GM12873 (cell line): Measurements from ENCODE around the gene PCDH7.

Experiments
- TF ChIP-seq, protein P1 (sequence below): IDR thresholded peaks from 2 replicates; pipeline ENCODE4 v1.5.1; 2012; ENCODE audit warnings: low read depth, mild to moderate bottlenecking, moderate library complexity, low read length, control low read depth; ENCODE audit not compliant: insufficient read depth; ENCODE audit errors: missing control alignments

PCDH7 gene

DNA sequence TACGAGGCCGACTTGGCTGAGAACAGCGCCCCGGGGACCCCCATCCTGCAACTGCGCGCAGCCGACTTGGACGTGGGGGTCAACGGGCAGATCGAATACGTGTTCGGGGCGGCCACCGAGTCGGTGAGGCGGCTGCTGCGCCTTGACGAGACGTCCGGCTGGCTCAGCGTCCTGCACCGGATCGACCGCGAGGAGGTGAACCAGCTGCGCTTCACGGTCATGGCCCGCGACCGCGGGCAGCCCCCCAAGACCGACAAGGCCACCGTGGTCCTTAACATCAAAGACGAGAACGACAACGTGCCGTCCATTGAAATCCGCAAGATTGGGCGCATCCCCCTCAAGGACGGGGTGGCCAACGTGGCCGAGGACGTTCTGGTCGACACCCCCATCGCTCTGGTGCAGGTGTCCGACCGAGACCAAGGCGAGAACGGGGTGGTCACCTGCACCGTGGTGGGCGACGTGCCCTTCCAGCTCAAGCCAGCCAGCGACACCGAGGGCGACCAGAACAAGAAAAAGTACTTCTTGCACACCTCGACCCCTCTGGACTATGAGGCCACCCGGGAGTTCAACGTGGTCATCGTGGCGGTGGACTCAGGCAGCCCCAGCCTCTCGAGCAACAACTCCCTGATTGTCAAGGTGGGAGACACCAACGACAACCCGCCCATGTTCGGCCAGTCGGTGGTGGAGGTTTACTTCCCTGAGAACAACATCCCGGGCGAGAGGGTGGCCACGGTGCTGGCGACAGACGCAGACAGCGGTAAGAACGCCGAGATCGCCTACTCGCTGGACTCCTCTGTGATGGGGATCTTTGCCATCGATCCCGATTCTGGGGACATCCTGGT lies 2.4 kb downstream of the PCDH7 start:
- TF ChIP-seq, protein P1, sequence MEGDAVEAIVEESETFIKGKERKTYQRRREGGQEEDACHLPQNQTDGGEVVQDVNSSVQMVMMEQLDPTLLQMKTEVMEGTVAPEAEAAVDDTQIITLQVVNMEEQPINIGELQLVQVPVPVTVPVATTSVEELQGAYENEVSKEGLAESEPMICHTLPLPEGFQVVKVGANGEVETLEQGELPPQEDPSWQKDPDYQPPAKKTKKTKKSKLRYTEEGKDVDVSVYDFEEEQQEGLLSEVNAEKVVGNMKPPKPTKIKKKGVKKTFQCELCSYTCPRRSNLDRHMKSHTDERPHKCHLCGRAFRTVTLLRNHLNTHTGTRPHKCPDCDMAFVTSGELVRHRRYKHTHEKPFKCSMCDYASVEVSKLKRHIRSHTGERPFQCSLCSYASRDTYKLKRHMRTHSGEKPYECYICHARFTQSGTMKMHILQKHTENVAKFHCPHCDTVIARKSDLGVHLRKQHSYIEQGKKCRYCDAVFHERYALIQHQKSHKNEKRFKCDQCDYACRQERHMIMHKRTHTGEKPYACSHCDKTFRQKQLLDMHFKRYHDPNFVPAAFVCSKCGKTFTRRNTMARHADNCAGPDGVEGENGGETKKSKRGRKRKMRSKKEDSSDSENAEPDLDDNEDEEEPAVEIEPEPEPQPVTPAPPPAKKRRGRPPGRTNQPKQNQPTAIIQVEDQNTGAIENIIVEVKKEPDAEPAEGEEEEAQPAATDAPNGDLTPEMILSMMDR, result no peak

DNA sequence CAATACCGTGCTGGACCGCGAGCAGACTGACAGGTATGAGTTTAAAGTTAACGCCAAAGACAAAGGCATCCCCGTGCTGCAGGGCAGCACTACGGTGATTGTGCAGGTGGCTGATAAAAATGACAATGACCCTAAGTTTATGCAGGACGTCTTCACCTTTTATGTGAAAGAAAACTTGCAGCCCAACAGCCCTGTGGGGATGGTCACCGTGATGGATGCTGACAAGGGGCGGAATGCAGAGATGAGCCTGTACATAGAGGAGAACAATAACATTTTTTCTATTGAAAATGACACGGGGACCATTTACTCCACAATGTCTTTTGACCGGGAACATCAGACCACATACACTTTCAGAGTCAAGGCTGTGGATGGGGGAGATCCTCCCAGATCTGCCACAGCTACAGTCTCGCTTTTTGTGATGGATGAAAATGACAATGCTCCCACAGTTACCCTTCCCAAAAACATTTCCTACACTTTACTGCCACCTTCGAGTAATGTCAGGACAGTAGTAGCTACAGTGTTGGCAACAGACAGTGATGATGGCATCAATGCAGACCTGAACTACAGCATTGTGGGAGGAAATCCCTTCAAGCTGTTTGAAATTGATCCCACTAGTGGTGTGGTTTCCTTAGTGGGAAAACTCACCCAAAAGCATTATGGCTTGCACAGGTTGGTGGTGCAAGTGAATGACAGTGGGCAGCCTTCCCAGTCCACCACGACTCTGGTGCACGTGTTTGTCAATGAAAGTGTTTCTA lies 3.2 kb downstream of the PCDH7 start:
- TF ChIP-seq, protein P1, result no peak

DNA sequence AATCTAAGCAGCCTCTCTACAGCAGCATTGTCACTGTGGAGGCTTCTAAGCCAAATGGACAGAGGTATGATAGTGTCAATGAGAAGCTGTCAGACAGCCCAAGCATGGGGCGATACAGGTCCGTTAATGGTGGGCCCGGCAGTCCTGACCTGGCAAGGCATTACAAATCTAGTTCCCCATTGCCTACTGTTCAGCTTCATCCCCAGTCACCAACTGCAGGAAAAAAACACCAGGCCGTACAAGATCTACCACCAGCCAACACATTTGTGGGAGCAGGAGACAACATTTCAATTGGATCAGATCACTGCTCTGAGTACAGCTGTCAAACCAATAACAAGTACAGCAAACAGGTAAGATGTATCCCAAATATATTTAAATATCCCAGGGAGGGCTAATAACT lies 4.1 kb downstream of the PCDH7 start:
- TF ChIP-seq, protein P1, result no peak

DNA sequence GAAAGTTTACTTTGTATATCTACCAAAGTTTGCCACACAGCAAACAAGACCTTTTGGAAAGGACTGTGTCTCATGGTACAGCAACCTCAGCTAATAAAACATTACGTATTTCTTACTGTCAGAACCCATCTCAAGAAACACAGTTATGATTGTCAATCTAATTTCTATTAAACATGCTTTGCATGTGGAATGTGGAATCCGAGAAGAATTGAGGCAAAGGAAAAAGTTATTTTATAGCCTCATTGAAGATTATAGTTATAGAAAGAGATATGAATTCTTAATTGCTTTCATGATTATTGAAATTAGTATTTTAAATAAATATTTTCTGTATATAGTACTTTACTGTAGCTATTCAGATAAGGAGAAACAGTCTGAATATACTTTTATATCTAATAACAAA lies 5.4 kb downstream of the PCDH7 start:
- TF ChIP-seq, protein P1, result no peak

DNA sequence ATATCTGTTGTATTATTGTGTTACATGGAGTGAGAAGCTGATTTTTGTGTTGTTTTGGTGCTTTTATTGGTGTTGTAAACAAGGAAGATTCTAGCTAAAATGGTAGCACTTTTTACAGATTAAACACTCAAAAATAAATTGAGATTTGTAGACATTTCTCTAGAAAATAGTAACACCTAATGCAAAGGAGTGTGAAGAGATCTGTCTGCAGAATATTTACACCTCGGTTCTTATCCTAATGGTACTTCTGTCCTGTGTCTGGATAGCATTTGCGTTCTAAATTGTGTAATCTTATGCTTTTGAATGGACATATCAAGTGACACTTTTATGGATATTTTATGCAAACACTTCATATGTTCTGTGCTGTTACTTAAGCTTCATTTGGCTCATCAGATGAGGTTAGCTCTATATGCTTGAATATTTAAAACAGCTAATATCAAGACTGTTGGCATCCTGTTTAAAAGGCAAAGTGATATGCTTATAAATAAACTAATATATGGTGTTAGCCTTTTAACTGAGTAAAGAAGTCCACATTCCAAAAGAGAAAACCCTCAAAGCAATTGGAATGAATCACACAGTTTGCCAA lies 6.0 kb downstream of the PCDH7 start:
- TF ChIP-seq, protein P1, result no peak

DNA sequence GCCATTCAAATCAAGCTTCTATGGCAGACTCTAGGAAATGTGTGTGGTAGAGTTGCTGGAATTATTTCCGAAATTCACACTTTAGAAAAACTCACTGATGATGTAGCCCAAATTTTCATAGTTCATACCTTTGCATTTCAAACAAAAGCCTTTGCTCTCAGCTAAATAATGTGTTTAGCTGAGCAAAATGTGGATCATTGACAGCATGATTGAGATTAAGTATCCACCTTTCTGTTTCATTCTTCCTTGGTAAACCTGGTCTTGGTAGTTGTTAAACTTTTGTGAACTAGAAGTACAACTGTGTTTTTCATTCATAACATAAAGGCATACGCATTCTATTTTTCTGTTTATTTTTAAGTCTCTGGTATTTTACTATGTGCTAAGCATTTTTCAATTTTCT lies 7.2 kb downstream of the PCDH7 start:
- TF ChIP-seq, protein P1, result no peak

DNA sequence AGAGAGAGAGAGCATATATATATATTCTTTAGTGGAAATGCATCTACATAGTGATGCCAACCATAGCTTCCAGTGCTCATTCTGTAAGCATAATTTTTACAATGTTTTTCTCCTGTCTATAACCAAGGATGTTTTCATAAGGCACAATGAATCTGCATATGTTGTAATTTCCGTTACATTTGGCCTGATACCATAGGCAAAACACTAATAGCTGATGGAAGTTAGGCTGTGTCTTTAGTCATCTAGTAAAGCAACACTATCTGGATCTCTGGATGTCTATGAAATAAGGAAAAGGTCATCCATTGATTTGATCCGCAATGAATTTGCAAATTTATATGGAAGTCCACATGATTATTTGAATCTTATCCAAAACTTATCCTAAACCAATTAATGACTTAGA lies 8.1 kb downstream of the PCDH7 start:
- TF ChIP-seq, protein P1, result no peak
